HEK293 (cell line): ENCODE data around the gene TANGO2.

Experiments used
- ATF2 ChIP-seq: fragments of 450-650 bp; formaldehyde crosslinking; IDR thresholded peaks from 2 replicates; pipeline ENCODE4 v1.5.1; 2016; ENCODE audit warnings: missing biosample characterization, missing genetic modification characterization, low read depth
- KLF8 ChIP-seq: fragments of 450-650 bp; formaldehyde crosslinking; IDR thresholded peaks from 2 replicates; pipeline ENCODE4 v1.5.1; 2016; ENCODE audit warnings: missing biosample characterization, missing genetic modification characterization
- MEIS1 ChIP-seq: sonication (generic); formaldehyde crosslinking; IDR thresholded peaks from 2 replicates; pipeline ENCODE4 v1.8.1; 2022; ENCODE audit warnings: missing genetic modification reagents, mild to moderate bottlenecking, borderline replicate concordance
- REPIN1 ChIP-seq: fragments of 450-650 bp; formaldehyde crosslinking; IDR thresholded peaks from 2 replicates; pipeline ENCODE4 v1.5.1; 2017; ENCODE audit warnings: missing biosample characterization, missing genetic modification characterization, low read depth
- SCRT2 ChIP-seq: fragments of 450-650 bp; formaldehyde crosslinking; IDR thresholded peaks from 2 replicates; pipeline ENCODE4 v1.5.1; 2016; ENCODE audit warnings: missing biosample characterization, missing genetic modification characterization
- SP2 ChIP-seq: fragments of 450-650 bp; formaldehyde crosslinking; IDR thresholded peaks from 2 replicates; pipeline ENCODE4 v1.5.1; 2016; ENCODE audit warnings: missing biosample characterization, missing genetic modification characterization
- ZBTB8A ChIP-seq: fragments of 450-650 bp; formaldehyde crosslinking; IDR thresholded peaks from 2 replicates; pipeline ENCODE4 v1.5.1; 2016; ENCODE audit warnings: missing biosample characterization, missing genetic modification characterization
- ZNF114 ChIP-seq: fragments of 450-650 bp; formaldehyde crosslinking; IDR thresholded peaks from 2 replicates; pipeline ENCODE4 v1.5.0; 2017; ENCODE audit warnings: missing biosample characterization, missing genetic modification characterization
- ZNF121 ChIP-seq: fragments of 450-650 bp; formaldehyde crosslinking; IDR thresholded peaks from 2 replicates; pipeline ENCODE4 v1.5.1; 2016; ENCODE audit warnings: missing biosample characterization, missing genetic modification characterization
- ZNF140 ChIP-seq: fragments of 450-650 bp; formaldehyde crosslinking; IDR thresholded peaks from 2 replicates; pipeline ENCODE4 v1.5.1; 2016; ENCODE audit warnings: missing biosample characterization, missing genetic modification characterization
- ZNF175 ChIP-seq: fragments of 450-650 bp; formaldehyde crosslinking; IDR thresholded peaks from 2 replicates; pipeline ENCODE4 v1.5.1; 2016; ENCODE audit warnings: missing biosample characterization, missing genetic modification characterization
- ZNF211 ChIP-seq: fragments of 450-650 bp; formaldehyde crosslinking; IDR thresholded peaks from 2 replicates; pipeline ENCODE4 v1.5.1; 2016; ENCODE audit warnings: low read depth, missing biosample characterization, missing genetic modification characterization
- ZNF248 ChIP-seq: fragments of 450-650 bp; formaldehyde crosslinking; IDR thresholded peaks from 2 replicates; pipeline ENCODE4 v1.5.1; 2017; ENCODE audit warnings: missing biosample characterization, missing genetic modification characterization
- ZNF324 ChIP-seq: fragments of 450-650 bp; formaldehyde crosslinking; IDR thresholded peaks from 2 replicates; pipeline ENCODE4 v1.5.1; 2016; ENCODE audit warnings: missing biosample characterization, missing genetic modification characterization
- ZNF366 ChIP-seq: fragments of 450-650 bp; formaldehyde crosslinking; conservative IDR thresholded peaks from 2 replicates; pipeline ENCODE4 v1.5.1; 2016; ENCODE audit warnings: missing biosample characterization, missing genetic modification characterization
- ZNF391 ChIP-seq: fragments of 450-650 bp; formaldehyde crosslinking; IDR thresholded peaks from 2 replicates; pipeline ENCODE4 v1.5.1; 2016; ENCODE audit warnings: low read depth, missing biosample characterization, missing genetic modification characterization, borderline replicate concordance
- ZNF510 ChIP-seq: fragments of 450-650 bp; formaldehyde crosslinking; IDR thresholded peaks from 2 replicates; pipeline ENCODE4 v1.5.1; 2018; ENCODE audit warnings: mild to moderate bottlenecking, missing genetic modification characterization, missing biosample characterization; ENCODE audit not compliant: insufficient replicate concordance
- ZNF529 ChIP-seq: fragments of 450-650 bp; formaldehyde crosslinking; IDR thresholded peaks from 2 replicates; pipeline ENCODE4 v1.5.1; 2017; ENCODE audit warnings: missing genetic modification characterization, missing biosample characterization; ENCODE audit not compliant: insufficient replicate concordance
- ZNF560 ChIP-seq: fragments of 450-650 bp; formaldehyde crosslinking; IDR thresholded peaks from 2 replicates; pipeline ENCODE4 v1.5.1; 2017; ENCODE audit warnings: missing biosample characterization, missing genetic modification characterization, borderline replicate concordance
- ZNF600 ChIP-seq: fragments of 450-650 bp; formaldehyde crosslinking; IDR thresholded peaks from 2 replicates; pipeline ENCODE4 v1.5.1; 2016; ENCODE audit warnings: missing biosample characterization, missing genetic modification characterization
- ZNF626 ChIP-seq: fragments of 450-650 bp; sonication (Bioruptor Pico); formaldehyde crosslinking; IDR thresholded peaks from 2 replicates; pipeline ENCODE4 v1.5.1; 2018; ENCODE audit warnings: missing biosample characterization, missing genetic modification characterization, inconsistent platforms
- ZNF837 ChIP-seq: fragments of 450-650 bp; formaldehyde crosslinking; IDR thresholded peaks from 2 replicates; pipeline ENCODE4 v1.5.1; 2016; ENCODE audit warnings: missing biosample characterization, missing genetic modification characterization
- ZNF843 ChIP-seq: fragments of 450-650 bp; formaldehyde crosslinking; IDR thresholded peaks from 2 replicates; pipeline ENCODE4 v1.5.1; 2016; ENCODE audit warnings: missing biosample characterization, missing genetic modification characterization
- TF ChIP-seq, protein P1 (sequence below): fragments of 450-650 bp; formaldehyde crosslinking; IDR thresholded peaks from 2 replicates; pipeline ENCODE4 v1.5.1; 2016; ENCODE audit warnings: missing biosample characterization, missing genetic modification characterization
- TF ChIP-seq, protein P2 (sequence below): fragments of 450-650 bp; formaldehyde crosslinking; IDR thresholded peaks from 2 replicates; pipeline ENCODE4 v1.5.0; 2017; ENCODE audit warnings: missing biosample characterization, missing genetic modification characterization, borderline replicate concordance
- TF ChIP-seq, protein P3 (sequence below): fragments of 450-650 bp; formaldehyde crosslinking; IDR thresholded peaks from 2 replicates; pipeline ENCODE4 v1.5.1; 2016; ENCODE audit warnings: missing biosample characterization, missing genetic modification characterization
- TF ChIP-seq, protein P4 (sequence below): fragments of 450-650 bp; formaldehyde crosslinking; IDR thresholded peaks from 2 replicates; pipeline ENCODE4 v1.5.1; 2016; ENCODE audit warnings: missing biosample characterization, missing genetic modification characterization

TANGO2 gene

DNA sequence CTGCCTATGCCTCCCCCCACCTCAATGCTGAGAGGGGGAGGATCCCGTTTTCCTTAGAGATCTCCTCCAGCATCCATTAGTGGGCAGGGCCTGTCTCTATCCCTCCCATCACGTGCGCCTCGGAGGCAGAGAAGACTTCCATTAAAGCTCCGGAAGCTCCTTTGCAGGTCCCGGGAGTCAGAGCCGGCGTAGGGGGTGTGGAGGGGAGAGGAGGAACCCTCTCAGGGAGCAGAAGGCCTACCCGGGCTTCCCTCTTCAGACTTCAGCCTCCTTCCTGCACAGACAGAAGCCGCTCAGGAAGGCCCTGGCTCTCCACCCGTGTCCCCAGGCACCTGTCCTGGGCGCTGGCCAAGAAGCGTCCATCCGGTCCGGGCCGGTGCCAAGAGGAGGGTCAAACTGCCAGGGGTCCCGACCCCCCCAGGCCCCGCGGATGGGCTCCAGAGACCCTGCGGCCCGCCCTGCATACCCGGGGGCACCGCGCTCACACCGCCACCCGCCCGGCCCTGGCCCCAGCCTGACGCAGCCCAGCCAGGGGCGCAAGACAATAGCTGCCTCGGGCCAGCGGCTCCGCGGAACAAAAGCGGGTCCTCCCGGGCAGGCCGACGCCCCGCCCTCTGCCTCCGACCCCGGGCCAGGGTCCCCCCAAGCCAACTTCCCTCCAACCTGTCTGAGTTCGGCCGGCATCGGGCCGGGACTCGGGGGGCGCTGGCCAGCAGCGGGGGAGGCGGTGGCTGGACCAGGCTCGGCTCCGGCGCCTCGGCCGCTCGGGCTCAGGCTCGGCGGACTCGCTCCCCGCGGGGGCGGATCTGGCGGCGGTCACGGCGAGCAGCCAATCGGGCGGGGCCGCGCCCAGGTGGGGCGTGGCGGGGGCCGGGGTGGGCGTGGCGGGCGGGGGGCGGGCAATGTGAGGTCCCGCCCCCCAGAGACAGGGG, 34.2 kb upstream of the TANGO2 start (continued):
- TF ChIP-seq, protein P1, sequence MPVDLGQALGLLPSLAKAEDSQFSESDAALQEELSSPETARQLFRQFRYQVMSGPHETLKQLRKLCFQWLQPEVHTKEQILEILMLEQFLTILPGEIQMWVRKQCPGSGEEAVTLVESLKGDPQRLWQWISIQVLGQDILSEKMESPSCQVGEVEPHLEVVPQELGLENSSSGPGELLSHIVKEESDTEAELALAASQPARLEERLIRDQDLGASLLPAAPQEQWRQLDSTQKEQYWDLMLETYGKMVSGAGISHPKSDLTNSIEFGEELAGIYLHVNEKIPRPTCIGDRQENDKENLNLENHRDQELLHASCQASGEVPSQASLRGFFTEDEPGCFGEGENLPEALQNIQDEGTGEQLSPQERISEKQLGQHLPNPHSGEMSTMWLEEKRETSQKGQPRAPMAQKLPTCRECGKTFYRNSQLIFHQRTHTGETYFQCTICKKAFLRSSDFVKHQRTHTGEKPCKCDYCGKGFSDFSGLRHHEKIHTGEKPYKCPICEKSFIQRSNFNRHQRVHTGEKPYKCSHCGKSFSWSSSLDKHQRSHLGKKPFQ (tag by site-specific recombination) = no peak; the same call in 1 of the 2 replicates
- no peak for TF ChIP-seq ZNF837 (tag by site-specific recombination)
- TF ChIP-seq SCRT2 (tag by site-specific recombination) = no peak
- TF ChIP-seq ZNF121 (tag by site-specific recombination) = no peak
- no peak for TF ChIP-seq ZNF324 (tag by site-specific recombination)
- TF ChIP-seq, protein P2, sequence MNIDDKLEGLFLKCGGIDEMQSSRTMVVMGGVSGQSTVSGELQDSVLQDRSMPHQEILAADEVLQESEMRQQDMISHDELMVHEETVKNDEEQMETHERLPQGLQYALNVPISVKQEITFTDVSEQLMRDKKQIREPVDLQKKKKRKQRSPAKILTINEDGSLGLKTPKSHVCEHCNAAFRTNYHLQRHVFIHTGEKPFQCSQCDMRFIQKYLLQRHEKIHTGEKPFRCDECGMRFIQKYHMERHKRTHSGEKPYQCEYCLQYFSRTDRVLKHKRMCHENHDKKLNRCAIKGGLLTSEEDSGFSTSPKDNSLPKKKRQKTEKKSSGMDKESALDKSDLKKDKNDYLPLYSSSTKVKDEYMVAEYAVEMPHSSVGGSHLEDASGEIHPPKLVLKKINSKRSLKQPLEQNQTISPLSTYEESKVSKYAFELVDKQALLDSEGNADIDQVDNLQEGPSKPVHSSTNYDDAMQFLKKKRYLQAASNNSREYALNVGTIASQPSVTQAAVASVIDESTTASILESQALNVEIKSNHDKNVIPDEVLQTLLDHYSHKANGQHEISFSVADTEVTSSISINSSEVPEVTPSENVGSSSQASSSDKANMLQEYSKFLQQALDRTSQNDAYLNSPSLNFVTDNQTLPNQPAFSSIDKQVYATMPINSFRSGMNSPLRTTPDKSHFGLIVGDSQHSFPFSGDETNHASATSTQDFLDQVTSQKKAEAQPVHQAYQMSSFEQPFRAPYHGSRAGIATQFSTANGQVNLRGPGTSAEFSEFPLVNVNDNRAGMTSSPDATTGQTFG (tag by site-specific recombination) = no peak
- TF ChIP-seq MEIS1 (CRISPR knock-in tag) = no peak
- TF ChIP-seq, protein P3, sequence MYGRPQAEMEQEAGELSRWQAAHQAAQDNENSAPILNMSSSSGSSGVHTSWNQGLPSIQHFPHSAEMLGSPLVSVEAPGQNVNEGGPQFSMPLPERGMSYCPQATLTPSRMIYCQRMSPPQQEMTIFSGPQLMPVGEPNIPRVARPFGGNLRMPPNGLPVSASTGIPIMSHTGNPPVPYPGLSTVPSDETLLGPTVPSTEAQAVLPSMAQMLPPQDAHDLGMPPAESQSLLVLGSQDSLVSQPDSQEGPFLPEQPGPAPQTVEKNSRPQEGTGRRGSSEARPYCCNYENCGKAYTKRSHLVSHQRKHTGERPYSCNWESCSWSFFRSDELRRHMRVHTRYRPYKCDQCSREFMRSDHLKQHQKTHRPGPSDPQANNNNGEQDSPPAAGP (tag by site-specific recombination) = no peak
- no peak for TF ChIP-seq ZNF114 (tag by site-specific recombination)
- TF ChIP-seq, protein P4, sequence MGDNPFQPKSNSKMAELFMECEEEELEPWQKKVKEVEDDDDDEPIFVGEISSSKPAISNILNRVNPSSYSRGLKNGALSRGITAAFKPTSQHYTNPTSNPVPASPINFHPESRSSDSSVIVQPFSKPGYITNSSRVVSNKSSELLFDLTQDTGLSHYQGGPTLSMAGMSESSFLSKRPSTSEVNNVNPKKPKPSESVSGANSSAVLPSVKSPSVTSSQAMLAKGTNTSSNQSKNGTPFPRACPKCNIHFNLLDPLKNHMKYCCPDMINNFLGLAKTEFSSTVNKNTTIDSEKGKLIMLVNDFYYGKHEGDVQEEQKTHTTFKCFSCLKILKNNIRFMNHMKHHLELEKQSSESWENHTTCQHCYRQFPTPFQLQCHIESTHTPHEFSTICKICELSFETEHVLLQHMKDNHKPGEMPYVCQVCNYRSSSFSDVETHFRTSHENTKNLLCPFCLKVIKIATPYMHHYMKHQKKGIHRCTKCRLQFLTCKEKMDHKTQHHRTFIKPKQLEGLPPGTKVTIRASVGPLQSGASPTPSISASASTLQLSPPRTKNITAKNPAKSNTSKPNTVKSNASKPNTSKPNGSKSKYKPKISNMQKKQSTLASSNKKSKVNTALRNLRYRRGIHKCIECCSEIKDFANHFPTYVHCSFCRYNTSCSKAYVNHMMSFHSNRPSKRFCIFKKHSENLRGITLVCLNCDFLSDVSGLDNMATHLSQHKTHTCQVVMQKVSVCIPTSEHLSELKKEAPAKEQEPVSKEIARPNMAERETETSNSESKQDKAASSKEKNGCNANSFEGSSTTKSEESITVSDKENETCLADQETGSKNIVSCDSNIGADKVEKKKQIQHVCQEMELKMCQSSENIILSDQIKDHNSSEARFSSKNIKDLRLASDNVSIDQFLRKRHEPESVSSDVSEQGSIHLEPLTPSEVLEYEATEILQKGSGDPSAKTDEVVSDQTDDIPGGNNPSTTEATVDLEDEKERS = no peak
- TF ChIP-seq ZNF175 = no peak
- TF ChIP-seq ZNF366 = peak; percentile 89
- no peak for TF ChIP-seq ZNF560
- TF ChIP-seq KLF8 (tag by site-specific recombination) = peak; percentile 72; the same call in 1 of the 2 replicates
- TF ChIP-seq ZNF843 (tag by site-specific recombination) = no peak
- no peak for TF ChIP-seq ZNF248 (tag by site-specific recombination)
- TF ChIP-seq ZNF510 = no peak
- no peak for TF ChIP-seq ZNF140 (tag by site-specific recombination)
- no peak for TF ChIP-seq ZNF391 (tag by site-specific recombination)
- no peak for TF ChIP-seq ATF2
- TF ChIP-seq REPIN1 (tag by site-specific recombination) = no peak
- TF ChIP-seq ZNF529 (tag by site-specific recombination) = no peak
- TF ChIP-seq ZNF626 (tag by site-specific recombination) = no peak
- peak; percentile 78 for TF ChIP-seq ZBTB8A (tag by site-specific recombination)
- peak; percentile 78 for TF ChIP-seq SP2 (tag by site-specific recombination)
- peak; percentile 71 for TF ChIP-seq ZNF600 (tag by site-specific recombination)
- no peak for TF ChIP-seq ZNF211 (tag by site-specific recombination)
